Activated CD8-positive, alpha-beta T cell treated with anti-CD3 and anti-CD28 coated beads for 36 hours (primary cell): ENCODE measurements around the gene CLCN2. TPM values are rescaled to one million over a fixed set of nuclear protein-coding genes. Genes with fewer than 3 reads are reported as not detected.

ENCODE experiments used
- ATAC-seq: fragments of 200-7000 bp; cut with Tn5 transposase; one replicate; pipeline ENCODE4 v1.10.0; 2021; ENCODE audit warnings: mild to moderate bottlenecking, moderate library complexity
- CTCF ChIA-PET: fragments of 350-600 bp; sonication (Branson Sonifier 250); formaldehyde crosslinking; loops from one replicate; lab custom pipeline; 2021; ENCODE audit warnings: antibody characterized with exemption; lab: Charles Lee
- POLR2A ChIA-PET: fragments of 350-600 bp; sonication (Branson Sonifier 250); formaldehyde crosslinking; loops from one replicate; lab custom pipeline; 2021; ENCODE audit warnings: antibody characterized with exemption; lab: Charles Lee
- DNase-seq: peaks from one replicate; pipeline ENCODE4 v3.0.0-alpha.2; 2020
- H3K27ac Mint-ChIP-seq: one replicate; pipeline ENCODE4 v1.8.0; 2021; ENCODE audit warnings: mild to moderate bottlenecking, mixed read lengths
- H3K27me3 Mint-ChIP-seq: one replicate; pipeline ENCODE4 v1.8.0; 2021; ENCODE audit warnings: mixed read lengths
- H3K36me3 Mint-ChIP-seq: one replicate; pipeline ENCODE4 v1.8.0; 2021; ENCODE audit warnings: low read depth, mixed read lengths
- H3K4me1 Mint-ChIP-seq: one replicate; pipeline ENCODE4 v1.8.0; 2021; ENCODE audit warnings: low read depth, mixed read lengths
- H3K4me3 Mint-ChIP-seq: one replicate; pipeline ENCODE4 v1.8.0; 2021; ENCODE audit warnings: mild to moderate bottlenecking, moderate library complexity, mixed read lengths
- H3K9me3 Mint-ChIP-seq: one replicate; pipeline ENCODE4 v1.8.0; 2021; ENCODE audit warnings: mixed read lengths
- intact Hi-C: fragments of 100-400 bp; cut with micrococcal nuclease; formaldehyde crosslinking; loops from one replicate; pipeline ENCODE4 v1.10.0; 2022
- total RNA-seq, 2 experiments: library from RNA; stranded (reverse); gene quantifications; one replicate each; pipeline ENCODE4 v1.2.3, GENCODE V29; 2021
- TF ChIP-seq, protein P1 (sequence below): fragments of 200-600 bp; IDR thresholded peaks from one replicate; pipeline ENCODE4 v1.8.0; 2022; ENCODE audit warnings: antibody characterized with exemption, mild to moderate bottlenecking

The CLCN2 gene
- total RNA-seq, 2 experiments from 2014 or later: 4.0 to 4.2 TPM

DNA sequence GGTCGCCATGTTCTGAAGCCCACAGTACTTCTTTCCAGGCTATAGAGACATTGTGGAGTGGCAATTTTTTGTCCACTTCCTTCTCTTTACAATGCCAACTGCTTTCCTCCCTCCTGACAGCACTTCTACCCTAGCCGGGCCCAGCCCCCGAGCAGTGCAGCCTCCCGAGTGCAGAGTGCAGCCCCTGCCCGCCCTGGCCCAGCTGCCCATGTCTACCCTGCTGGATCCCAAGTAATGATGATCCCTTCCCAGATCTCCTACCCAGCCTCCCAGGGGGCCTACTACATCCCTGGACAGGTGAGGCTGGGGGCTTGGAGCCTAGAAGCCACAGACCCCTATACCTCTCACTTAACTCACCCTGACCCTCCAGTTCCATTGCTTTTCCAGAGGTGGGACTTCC is 44.2 kb downstream of the CLCN2 start:
- peaks cover 51% of the 10 kb centered on the region for H3K36me3 Mint-ChIP-seq
- ATAC-seq: no peak
- H3K27me3 Mint-ChIP-seq: no peaks in the 10 kb centered on the region
- no peak for DNase-seq
- intact Hi-C loops: loop anchor here (2.0 kb wide), 1 partner anchor 18 kb away; no protein-coding TSS in a partner anchor
- POLR2A ChIA-PET: interaction anchor here (1.7 to 5.6 kb wide), 5 partner anchors 11 to 45 kb away, joined by 4 to 45 read pairs (median 13); partner anchors contain the start of genes CLCN2, FAM131A and POLR2H
- peak overlapping the region; percentile 85 for H3K4me3 Mint-ChIP-seq
- H3K9me3 Mint-ChIP-seq: no peaks in the 10 kb centered on the region
- CTCF ChIA-PET: no interaction called here
- TF ChIP-seq, protein P1, sequence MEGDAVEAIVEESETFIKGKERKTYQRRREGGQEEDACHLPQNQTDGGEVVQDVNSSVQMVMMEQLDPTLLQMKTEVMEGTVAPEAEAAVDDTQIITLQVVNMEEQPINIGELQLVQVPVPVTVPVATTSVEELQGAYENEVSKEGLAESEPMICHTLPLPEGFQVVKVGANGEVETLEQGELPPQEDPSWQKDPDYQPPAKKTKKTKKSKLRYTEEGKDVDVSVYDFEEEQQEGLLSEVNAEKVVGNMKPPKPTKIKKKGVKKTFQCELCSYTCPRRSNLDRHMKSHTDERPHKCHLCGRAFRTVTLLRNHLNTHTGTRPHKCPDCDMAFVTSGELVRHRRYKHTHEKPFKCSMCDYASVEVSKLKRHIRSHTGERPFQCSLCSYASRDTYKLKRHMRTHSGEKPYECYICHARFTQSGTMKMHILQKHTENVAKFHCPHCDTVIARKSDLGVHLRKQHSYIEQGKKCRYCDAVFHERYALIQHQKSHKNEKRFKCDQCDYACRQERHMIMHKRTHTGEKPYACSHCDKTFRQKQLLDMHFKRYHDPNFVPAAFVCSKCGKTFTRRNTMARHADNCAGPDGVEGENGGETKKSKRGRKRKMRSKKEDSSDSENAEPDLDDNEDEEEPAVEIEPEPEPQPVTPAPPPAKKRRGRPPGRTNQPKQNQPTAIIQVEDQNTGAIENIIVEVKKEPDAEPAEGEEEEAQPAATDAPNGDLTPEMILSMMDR: no peak
- H3K27ac Mint-ChIP-seq: peak overlapping the region; percentile 92
- H3K4me1 Mint-ChIP-seq: peaks cover 36% of the 10 kb centered on the region

DNA sequence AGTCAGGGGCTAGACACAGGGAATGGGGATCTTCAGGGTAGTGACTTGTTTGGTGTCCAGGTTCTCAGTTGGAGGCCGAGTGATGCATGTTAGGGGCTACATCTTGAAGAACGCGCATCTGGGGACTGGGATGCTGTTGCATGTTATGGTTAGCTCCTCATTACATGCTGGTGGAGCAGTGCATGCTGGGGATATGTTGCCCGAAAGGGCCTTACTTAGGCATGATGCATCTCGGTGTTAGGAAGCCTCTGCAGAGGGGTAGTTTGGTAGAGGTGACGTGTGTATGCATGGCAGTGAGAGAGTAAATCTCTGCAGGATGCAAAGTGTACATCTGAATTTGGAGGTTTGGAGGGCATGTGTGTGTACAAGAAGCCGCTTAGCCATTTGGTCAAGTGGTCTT is 44.6 kb downstream of the CLCN2 start:
- DNase-seq: no peak
- ATAC-seq: no peak
- peak overlapping the region; percentile 92 for H3K27ac Mint-ChIP-seq
- CTCF ChIA-PET: interaction anchor here (1.3 kb wide), 1 partner anchor 67 kb away, joined by 4 read pairs; no protein-coding TSS in a partner anchor
- intact Hi-C loops: loop anchor here (2.0 kb wide), 1 partner anchor 18 kb away; no protein-coding TSS in a partner anchor
- H3K4me1 Mint-ChIP-seq: peaks cover 36% of the 10 kb centered on the region
- H3K4me3 Mint-ChIP-seq: peak overlapping the region; percentile 85
- H3K27me3 Mint-ChIP-seq: no peaks in the 10 kb centered on the region
- TF ChIP-seq, protein P1: no peak
- no peaks in the 10 kb centered on the region for H3K9me3 Mint-ChIP-seq
- POLR2A ChIA-PET: interaction anchor here (1.4 to 5.6 kb wide), 10 partner anchors 9 to 45 kb away, joined by 3 to 58 read pairs (median 11); partner anchors contain the start of genes CLCN2, FAM131A and POLR2H
- peaks cover 51% of the 10 kb centered on the region for H3K36me3 Mint-ChIP-seq

DNA sequence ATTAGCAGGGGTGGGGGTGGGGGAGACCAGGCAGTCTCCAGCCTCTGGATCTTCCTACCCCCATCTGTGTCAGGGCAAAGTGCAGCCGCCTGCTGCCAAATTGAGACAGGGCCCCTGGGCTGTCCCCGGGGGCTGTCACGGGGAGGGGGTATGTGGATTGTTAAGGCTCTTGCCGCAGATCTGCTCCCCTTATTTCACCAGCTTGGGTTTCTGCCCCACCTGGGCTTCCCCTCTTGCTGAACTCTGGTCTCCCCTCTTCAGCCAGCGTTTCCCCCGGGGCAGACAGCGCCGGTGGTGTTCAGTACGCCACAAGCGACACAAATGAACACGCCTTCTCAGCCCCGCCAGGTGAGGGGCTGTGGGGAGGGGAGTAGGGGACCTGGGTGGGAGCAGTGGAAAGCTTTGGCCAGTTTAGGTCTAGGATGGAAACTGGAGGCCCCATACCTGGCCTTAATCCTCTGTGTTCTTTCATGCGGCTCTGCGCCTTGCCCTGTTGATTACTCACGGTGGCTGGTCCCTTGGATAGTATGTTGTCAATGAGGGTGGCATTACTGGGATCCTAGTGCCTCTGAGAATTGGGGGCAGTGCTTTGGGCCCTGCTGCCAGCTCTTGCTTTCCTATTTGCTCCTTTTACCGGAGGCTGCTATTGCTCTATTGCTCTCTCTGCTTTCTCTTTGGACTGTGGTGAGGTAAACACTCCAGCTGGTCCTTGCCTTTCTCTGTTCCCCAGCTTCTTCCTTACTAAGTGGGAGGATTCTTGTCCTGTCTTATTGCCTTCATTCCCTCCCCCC is 45.3 kb downstream of the CLCN2 start:
- H3K4me1 Mint-ChIP-seq: peaks cover 36% of the 10 kb centered on the region
- intact Hi-C loops: loop anchor here (2.0 kb wide), 1 partner anchor 19 kb away; no protein-coding TSS in a partner anchor
- ChIA-PET CTCF (interaction anchor here (1.0 to 1.3 kb wide), 3 partner anchors 10 to 66 kb away, joined by 4 read pairs; no protein-coding TSS in a partner anchor), POLR2A (interaction anchor here (0.7 to 3.0 kb wide), 15 partner anchors 10 to 299 kb away, joined by 3 to 58 read pairs (median 8); partner anchors contain the start of genes CLCN2, FAM131A and POLR2H)
- peak overlapping the region; percentile 92 for H3K27ac Mint-ChIP-seq
- no peak for ATAC-seq
- no peaks in the 10 kb centered on the region for H3K9me3 Mint-ChIP-seq
- TF ChIP-seq, protein P1: no peak
- DNase-seq: no peak
- H3K4me3 Mint-ChIP-seq: peak overlapping the region; percentile 85
- H3K27me3 Mint-ChIP-seq: no peaks in the 10 kb centered on the region
- H3K36me3 Mint-ChIP-seq: peaks cover 44% of the 10 kb centered on the region

DNA sequence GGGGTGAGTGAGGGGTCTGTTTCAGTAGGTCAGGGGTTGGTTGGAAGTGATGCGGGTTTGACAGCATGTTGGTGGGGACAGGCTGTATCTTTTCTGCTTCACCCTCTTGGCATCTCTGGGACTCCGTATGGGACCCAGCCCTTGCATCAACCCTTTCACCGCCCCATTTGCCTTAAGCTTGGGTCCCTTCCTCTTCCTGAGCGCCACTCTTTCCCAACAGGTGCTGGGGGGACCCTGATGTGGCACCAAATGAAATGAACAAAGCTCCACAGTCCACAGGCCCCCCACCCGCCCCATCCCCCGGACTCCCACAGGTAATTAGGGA is 45.9 kb downstream of the CLCN2 start:
- POLR2A ChIA-PET: interaction anchor here (1.1 to 3.0 kb wide), 14 partner anchors 9 to 298 kb away, joined by 3 to 58 read pairs (median 8); partner anchors contain the start of genes CLCN2, FAM131A and POLR2H

More for the DNA sequence above, 45.9 kb downstream of the CLCN2 start:
- Mint-ChIP-seq H3K36me3 (peaks cover 38% of the 10 kb centered on the region), H3K9me3 (no peaks in the 10 kb centered on the region), H3K27me3 (no peaks in the 10 kb centered on the region), H3K4me3 (peak overlapping the region; percentile 85), H3K27ac (peak overlapping the region; percentile 92), H3K4me1 (peaks cover 32% of the 10 kb centered on the region)
- no peak for DNase-seq
- intact Hi-C loops: no loop called here
- TF ChIP-seq, protein P1: no peak
- CTCF ChIA-PET: interaction anchor here (1.0 to 1.3 kb wide), 3 partner anchors 9 to 66 kb away, joined by 4 read pairs; no protein-coding TSS in a partner anchor
- ATAC-seq: no peak
